Transverse colon (tissue), 4 donors: ENCODE results near the gene RABL6. TPM values are rescaled to one million over a fixed set of nuclear protein-coding genes. Genes with fewer than 3 reads are reported as not detected.

ENCODE experiments used
- DNase-seq: peaks from one replicate; pipeline ENCODE4 v3.0.0-alpha.2; 2019
- H3K27ac ChIP-seq, 4 donors: fragments of 200-600 bp; sonication (generic); 2 replicates each; pipeline ENCODE4 v1.5.1; 2016 to 2018; ENCODE audit warnings: inconsistent platforms in 4 of 4
- H3K27me3 ChIP-seq: fragments of 200-600 bp; sonication (generic); 2 replicates; pipeline ENCODE4 v1.5.1; 2017; ENCODE audit warnings: inconsistent platforms
- H3K36me3 ChIP-seq, 4 donors: fragments of 200-600 bp; sonication (generic); 2 replicates each; pipeline ENCODE4 v1.5.1; 2017 to 2019; ENCODE audit warnings: inconsistent platforms in 4 of 4
- H3K4me1 ChIP-seq, 4 donors: fragments of 200-600 bp; sonication (generic); 2 replicates each; pipeline ENCODE4 v1.5.1; 2017 to 2020; ENCODE audit warnings: inconsistent platforms in 4 of 4
- H3K4me3 ChIP-seq, 4 donors: fragments of 200-600 bp; sonication (generic); 1 replicate in 1 of 4; 2 replicates in 3 of 4; pipeline versions ENCODE4 v1.5.1 to v1.6.1; 2017 to 2019; ENCODE audit warnings: inconsistent platforms in 4 of 4
- H3K9me3 ChIP-seq, 2 donors: fragments of 200-600 bp; sonication (generic); 2 replicates each; pipeline ENCODE4 v1.5.1; 2017 to 2019; ENCODE audit warnings: inconsistent platforms in 2 of 2
- CTCF ChIP-seq, 5 experiments: fragments of 200-600 bp in 3 of 5; fragments of 450-650 bp in 2 of 5; sonication (generic) in 3 of 5; IDR thresholded peaks; 1 replicate in 2 of 5; 2 replicates in 3 of 5; pipeline ENCODE4 v1.5.1; 2016 to 2017; ENCODE audit warnings: antibody characterized with exemption in 5 of 5, inconsistent platforms in 3 of 5, mild to moderate bottlenecking in 2 of 5, moderate library complexity in 1 of 5
- EP300 ChIP-seq: sonication (generic); formaldehyde crosslinking; IDR thresholded peaks from one replicate; pipeline ENCODE4 v1.6.1; 2017; ENCODE audit warnings: antibody characterized with exemption, low read depth
- POLR2A ChIP-seq: fragments of 450-650 bp; IDR thresholded peaks from one replicate; pipeline ENCODE4 v1.6.1; 2016; ENCODE audit warnings: antibody characterized with exemption, mild to moderate bottlenecking, moderate library complexity
- POLR2AphosphoS5 ChIP-seq, 3 donors: sonication (generic); formaldehyde crosslinking; IDR thresholded peaks; one replicate each; pipeline ENCODE4 v1.6.1; 2016; ENCODE audit warnings: antibody characterized with exemption in 3 of 3
- WGBS, 2 donors: methylation state at CpG; one replicate each; pipeline ENCODE4 v1.1.5; 2018; ENCODE audit warnings: low coverage in 1 of 2; 5-methylcytosine and 5-hydroxymethylcytosine counted together
- in situ Hi-C, 4 donors: fragments of 200-750 bp; cut with MboI; loops; one replicate each; pipeline versions ENCODE4 v1.15.0 to v1.15.1; 2017; ENCODE audit warnings: low sequenced_read_pairs in 3 of 4, low pct_ligation_motif_present in 1 of 4, low pct_unique_long_range_greater_than_20kb in 1 of 4
- intact Hi-C: fragments of 100-400 bp; cut with DNase I; formaldehyde crosslinking; loops from one replicate; pipeline ENCODE4 v1.15.1; 2023; ENCODE audit warnings: low total_unique reads
- total RNA-seq, 4 donors: library from RNA; depleted of rRNA; stranded (reverse); fragments of >200 nt; gene quantifications; one replicate each; pipeline ENCODE4 v1.1.0, GENCODE V29; 2016

Gene RABL6
- total RNA-seq, 4 donors from 2014 or later, result 71.3 to 227 (median 160) TPM

DNA sequence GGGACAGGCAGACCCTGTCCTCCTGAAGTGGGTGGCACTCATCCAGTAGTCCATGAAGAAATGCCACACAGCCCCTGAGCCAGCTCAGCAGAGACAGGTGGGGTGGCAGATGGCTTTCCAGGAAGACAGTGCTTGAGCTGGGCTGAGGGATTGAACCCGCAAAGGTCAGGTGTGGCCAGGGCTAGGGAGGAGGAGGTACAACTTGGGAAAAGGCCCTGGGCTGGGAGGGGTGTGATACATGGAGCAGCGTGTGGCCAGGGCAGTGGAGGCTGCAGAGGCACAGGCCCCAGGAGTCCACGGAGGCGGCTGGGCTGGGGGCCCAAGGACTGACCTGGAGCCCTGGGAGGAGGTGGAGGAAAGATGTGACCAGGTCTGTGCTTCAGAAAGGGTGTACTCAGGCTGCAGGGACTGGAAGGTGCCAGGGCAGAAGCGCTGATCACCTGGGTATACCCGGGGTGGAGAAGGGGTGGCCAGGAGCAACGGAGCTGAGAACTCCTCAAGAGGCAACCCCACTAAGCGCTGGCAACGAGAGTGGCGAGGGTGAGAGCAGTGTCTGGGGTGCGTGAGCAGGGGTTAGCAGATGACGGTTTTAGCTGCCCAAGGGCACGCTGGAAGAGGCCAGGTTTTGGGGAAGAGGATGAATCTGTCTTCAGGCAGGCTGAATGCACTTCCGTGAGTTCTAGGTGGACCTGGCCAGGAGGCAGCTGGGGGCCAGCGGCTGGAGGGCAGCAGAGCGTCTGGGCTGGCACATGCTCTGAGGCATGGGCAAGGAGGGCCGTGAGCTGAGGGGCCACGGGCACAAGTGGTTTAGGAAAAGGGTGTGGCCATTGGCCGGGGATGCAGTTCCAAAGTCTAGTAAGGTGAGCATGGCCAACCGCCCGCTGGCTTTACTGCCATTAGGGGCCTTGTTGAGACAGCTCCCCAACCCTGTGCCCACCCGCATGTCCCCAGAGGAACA, 3.9 kb upstream of the RABL6 start:
- TF ChIP-seq POLR2A, result no peak
- TF ChIP-seq EP300, result no peak
- no peak for TF ChIP-seq POLR2AphosphoS5 (IDR thresholded peaks at IDR 0.05)
- Histone ChIP-seq H3K27ac (no peak overlapping the region), H3K4me1 (peaks cover 20 to 44% (median 39%) of the 10 kb centered on the region in 4 donors), H3K27me3 (peaks cover 37% of the 10 kb centered on the region), H3K4me3 (no peak overlapping the region), H3K36me3 (no peaks in the 10 kb centered on the region), H3K9me3 (no peaks in the 10 kb centered on the region)
- DNase-seq, result no peak
- in situ Hi-C loops (no loop called here), intact Hi-C loops (no loop called here)
- WGBS, 2 donors, result 90% methylated on average over 22 of the region's 22 CpGs; no CpG with 5 or more reads in 1 of the 2 donors

DNA sequence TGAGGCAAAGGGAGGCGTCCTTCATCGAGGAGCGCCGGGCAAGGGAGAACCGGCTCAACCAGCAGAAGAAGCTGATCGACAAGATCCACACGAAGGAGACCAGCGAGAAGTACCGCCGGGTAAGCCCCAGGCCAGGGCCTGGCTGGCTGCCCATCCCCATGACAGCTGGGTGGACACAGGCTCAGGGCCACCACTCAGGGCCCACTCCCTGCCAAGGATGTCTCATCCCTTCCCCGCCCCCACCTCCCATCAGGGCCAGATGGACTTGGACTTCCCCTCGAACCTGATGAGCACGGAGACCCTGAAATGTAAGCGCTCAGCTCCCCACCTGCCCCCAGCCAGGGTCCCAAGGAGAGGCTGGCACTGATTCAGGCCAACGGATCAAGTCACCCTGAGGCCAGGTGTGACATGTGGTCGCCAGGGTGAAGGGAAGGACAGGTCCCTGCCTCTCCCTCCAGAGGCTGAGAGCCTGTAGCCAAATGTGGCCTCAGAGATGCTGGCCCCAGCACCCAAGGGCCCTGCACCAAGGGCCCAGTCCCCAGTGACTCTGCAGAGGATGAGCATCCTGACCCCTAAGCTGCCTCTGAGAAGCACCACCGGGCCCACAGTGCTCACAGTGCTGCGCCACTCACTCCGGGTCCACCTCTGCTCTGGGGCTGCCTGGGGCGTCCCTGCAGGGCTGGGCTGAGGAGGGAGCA, 3.1 kb upstream of the RABL6 start:
- intact Hi-C loops, result no loop called here
- DNase-seq, result no peak
- H3K4me1 ChIP-seq, result peaks cover 26 to 47% (median 42%) of the 10 kb centered on the region in 4 donors
- WGBS, 2 donors, result 97% methylated on average over 20 of the region's 20 CpGs; no CpG with 5 or more reads in 1 of the 2 donors
- H3K27me3 ChIP-seq, result peaks cover 29% of the 10 kb centered on the region
- H3K36me3 ChIP-seq, result no peaks in the 10 kb centered on the region
- no peak overlapping the region for H3K4me3 ChIP-seq
- in situ Hi-C loops, result no loop called here
- H3K9me3 ChIP-seq, result no peaks in the 10 kb centered on the region
- H3K27ac ChIP-seq, result no peak overlapping the region
- TF ChIP-seq EP300, result no peak
- TF ChIP-seq POLR2AphosphoS5 (IDR thresholded peaks at IDR 0.05), result no peak
- TF ChIP-seq POLR2A, result no peak
- TF ChIP-seq CTCF (IDR thresholded peaks at IDR 0.05), result no peak

GRCh38 chr9:136805207-136805740, 2.5 kb upstream of the RABL6 start:
- Histone ChIP-seq H3K36me3 (no peaks in the 10 kb centered on the region), H3K4me3 (no peak overlapping the region), H3K27ac (no peak overlapping the region), H3K4me1 (peaks cover 24 to 47% (median 42%) of the 10 kb centered on the region in 4 donors), H3K27me3 (peaks cover 23% of the 10 kb centered on the region), H3K9me3 (no peaks in the 10 kb centered on the region)
- 90 to 92% methylated on average over 4 to 11 of the region's 12 CpGs for WGBS, 2 donors
- DNase-seq, result no peak
- intact Hi-C loops, result no loop called here
- in situ Hi-C loops, result no loop called here
- TF ChIP-seq POLR2A (peak; percentile 2), EP300 (no peak), POLR2AphosphoS5 (IDR thresholded peaks at IDR 0.05) (no peak), CTCF (IDR thresholded peaks at IDR 0.05) (no peak)

- H3K36me3 ChIP-seq, result no peaks in the 10 kb centered on the region
- no peak for DNase-seq
- 98% methylated on average over 10 of the region's 10 CpGs; no CpG with 5 or more reads in 1 of the 2 donors for WGBS, 2 donors
- in situ Hi-C loops (no loop called here), intact Hi-C loops (no loop called here)
- H3K4me1 ChIP-seq, result peaks cover 23 to 47% (median 35%) of the 10 kb centered on the region in 4 donors
- H3K27me3 ChIP-seq, result peaks cover 15% of the 10 kb centered on the region
- H3K27ac ChIP-seq, result no peak overlapping the region
- no peak for TF ChIP-seq POLR2AphosphoS5 (IDR thresholded peaks at IDR 0.05)
- TF ChIP-seq EP300, result no peak
- no peak for TF ChIP-seq CTCF (IDR thresholded peaks at IDR 0.05)
- TF ChIP-seq POLR2A, result no peak
- no peak overlapping the region for H3K4me3 ChIP-seq
- no peaks in the 10 kb centered on the region for H3K9me3 ChIP-seq
These were observed 1.7 kb upstream of the RABL6 start for GRCh38 chr9:136806067-136806466.
